Loucy (cell line): ENCODE measurements around the gene AJAP1.

Source experiments
- H2AFZ ChIP-seq: fragments of 200-600 bp; sonication (generic); 2 replicates; pipeline ENCODE4 v1.6.0; 2016; ENCODE audit warnings: antibody characterized with exemption, mild to moderate bottlenecking, low read length, moderate library complexity
- H3F3A ChIP-seq: fragments of 200-600 bp; 2 replicates; pipeline ENCODE4 v1.6.0; 2016; ENCODE audit warnings: antibody characterized with exemption, low read depth, mild to moderate bottlenecking
- H3K27me3 ChIP-seq: fragments of 200-600 bp; sonication (generic); 2 replicates; pipeline ENCODE4 v1.6.1; 2014; ENCODE audit warnings: low read length, mild to moderate bottlenecking; ENCODE audit not compliant: insufficient read depth, poor library complexity, severe bottlenecking
- H3K36me3 ChIP-seq: fragments of 200-600 bp; sonication (generic); 2 replicates; pipeline ENCODE4 v1.6.1; 2016; ENCODE audit warnings: low read length; ENCODE audit not compliant: insufficient read depth
- H3K4me1 ChIP-seq: fragments of 200-600 bp; sonication (generic); 2 replicates; pipeline ENCODE4 v1.5.1; 2014; ENCODE audit warnings: low read length, mild to moderate bottlenecking; ENCODE audit not compliant: insufficient read depth, poor library complexity, severe bottlenecking
- H3K4me2 ChIP-seq: fragments of 200-600 bp; sonication (generic); 2 replicates; pipeline ENCODE4 v1.6.0; 2014; ENCODE audit warnings: antibody characterized with exemption, low read length, low read depth, mild to moderate bottlenecking; ENCODE audit not compliant: poor library complexity, severe bottlenecking
- H3K4me3 ChIP-seq: fragments of 200-600 bp; sonication (generic); 2 replicates; pipeline ENCODE4 v1.5.1; 2014; ENCODE audit warnings: low read length, mild to moderate bottlenecking, mixed read lengths; ENCODE audit not compliant: poor library complexity, severe bottlenecking
- H3K79me2 ChIP-seq: fragments of 200-600 bp; sonication (generic); 2 replicates; pipeline ENCODE4 v1.6.1; 2014; ENCODE audit warnings: low read length; ENCODE audit not compliant: insufficient read depth
- H3K9ac ChIP-seq: fragments of 200-600 bp; sonication (generic); 2 replicates; pipeline ENCODE4 v1.6.0; 2014; ENCODE audit warnings: mild to moderate bottlenecking, low read depth, low read length, moderate library complexity; ENCODE audit not compliant: poor library complexity, severe bottlenecking
- H3K9me2 ChIP-seq: fragments of 200-600 bp; sonication (generic); replicated peaks from 2 replicates; pipeline ENCODE4 v1.6.1; 2016; ENCODE audit warnings: low read depth, low read length, mixed read lengths
- H3K9me3 ChIP-seq: fragments of 200-600 bp; sonication (generic); 2 replicates; pipeline ENCODE4 v1.6.1; 2014; ENCODE audit warnings: mild to moderate bottlenecking, antibody characterized with exemption, low read length, low read depth; ENCODE audit not compliant: insufficient read depth
- H4K20me1 ChIP-seq: fragments of 200-600 bp; sonication (generic); 2 replicates; pipeline ENCODE4 v1.6.0; 2014; ENCODE audit warnings: antibody characterized with exemption, low read length, mild to moderate bottlenecking; ENCODE audit not compliant: insufficient read depth, poor library complexity, severe bottlenecking
- CTCF ChIP-seq: fragments of 200-600 bp; sonication (generic); conservative IDR thresholded peaks from 2 replicates; pipeline ENCODE4 v1.5.1; 2014; ENCODE audit warnings: mild to moderate bottlenecking, antibody characterized with exemption, low read length
- EZH2phosphoT487 ChIP-seq: fragments of 200-600 bp; IDR thresholded peaks from 2 replicates; pipeline ENCODE4 v1.6.1; 2018; ENCODE audit warnings: antibody characterized with exemption, mild to moderate bottlenecking, moderate library complexity, borderline replicate concordance

Gene AJAP1

DNA sequence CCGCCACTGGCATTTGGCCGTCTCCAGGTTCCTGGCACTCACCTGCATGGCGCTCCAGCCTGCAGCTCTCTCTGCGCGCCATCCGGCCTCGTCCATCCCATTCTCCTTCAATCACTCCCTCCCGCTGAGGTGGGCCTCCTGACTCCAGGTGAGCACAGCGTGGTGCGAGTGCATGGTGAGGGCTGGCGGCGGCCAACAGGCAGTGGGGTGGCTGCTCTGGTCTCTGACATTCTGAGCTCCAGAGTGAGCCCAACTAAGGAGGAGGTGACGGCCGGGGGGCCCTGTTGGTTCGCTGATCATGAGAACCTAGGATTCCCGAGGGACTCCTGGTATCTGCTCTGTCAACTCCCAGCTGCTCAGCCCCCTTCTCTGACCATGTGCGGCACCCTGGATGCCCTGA, 130.4 kb downstream of the AJAP1 start:
- Histone ChIP-seq H3K79me2 (no peaks in the 10 kb centered on the region), H3F3A (no peaks in the 10 kb centered on the region), H3K36me3 (no peaks in the 10 kb centered on the region), H3K4me2 (no peak overlapping the region), H2AFZ (no peak overlapping the region), H3K9me2 (no peaks in the 10 kb centered on the region), H3K9ac (no peak overlapping the region), H3K27me3 (no peaks in the 10 kb centered on the region), H4K20me1 (no peaks in the 10 kb centered on the region), H3K4me3 (no peak overlapping the region), H3K4me1 (no peaks in the 10 kb centered on the region), H3K9me3 (peaks cover 12% of the 10 kb centered on the region; the same call in 1 of the 2 replicates)
- no peak for TF ChIP-seq CTCF
- no peak for TF ChIP-seq EZH2phosphoT487

- H3K79me2 ChIP-seq: no peaks in the 10 kb centered on the region
- H2AFZ ChIP-seq: no peak overlapping the region
- H3K4me1 ChIP-seq: no peaks in the 10 kb centered on the region
- no peaks in the 10 kb centered on the region for H3K27me3 ChIP-seq
- TF ChIP-seq CTCF: no peak
- no peak for TF ChIP-seq EZH2phosphoT487
- H3K9ac ChIP-seq: no peak overlapping the region
- H3K9me3 ChIP-seq: peaks cover 12% of the 10 kb centered on the region; the same call in 1 of the 2 replicates
- no peak overlapping the region for H3K4me3 ChIP-seq
- H3K9me2 ChIP-seq: no peaks in the 10 kb centered on the region
- H3K4me2 ChIP-seq: no peak overlapping the region
- no peaks in the 10 kb centered on the region for H4K20me1 ChIP-seq
- no peaks in the 10 kb centered on the region for H3F3A ChIP-seq
- H3K36me3 ChIP-seq: no peaks in the 10 kb centered on the region
Measured at GRCh38 chr1:4786055-4786454, 131.6 kb downstream of the AJAP1 start.

GRCh38 chr1:4787551-4787950, 133.1 kb downstream of the AJAP1 start:
- no peaks in the 10 kb centered on the region for H3K79me2 ChIP-seq
- H3K27me3 ChIP-seq: no peaks in the 10 kb centered on the region
- no peak overlapping the region for H2AFZ ChIP-seq
- no peaks in the 10 kb centered on the region for H3K9me2 ChIP-seq
- H3K36me3 ChIP-seq: no peaks in the 10 kb centered on the region
- no peak for TF ChIP-seq CTCF
- TF ChIP-seq EZH2phosphoT487: no peak
- H3K9ac ChIP-seq: no peak overlapping the region
- H4K20me1 ChIP-seq: no peaks in the 10 kb centered on the region
- no peak overlapping the region for H3K4me3 ChIP-seq
- H3K9me3 ChIP-seq: peaks cover 12% of the 10 kb centered on the region; the same call in 1 of the 2 replicates
- H3K4me2 ChIP-seq: no peak overlapping the region
- H3K4me1 ChIP-seq: no peaks in the 10 kb centered on the region
- no peaks in the 10 kb centered on the region for H3F3A ChIP-seq
